SKM-1 (cell line): Measurements from ENCODE around the gene MALT1.
"Not testable (repeated sequence)": the region's sequence is repeated elsewhere in the genome, so short reads cannot be mapped to it uniquely, and the experiment has no call there.

Experiments
- DNase-seq: peaks from one replicate; lab custom pipeline; 2025; ENCODE audit not compliant: unreplicated experiment; lab: John Stamatoyannopoulos, UW

MALT1 gene

GRCh38 chr18:58653144-58653722 is 18.0 kb upstream of the MALT1 start:
- DNase-seq: not testable (repeated sequence)

GRCh38 chr18:58653814-58654509 is 17.3 kb upstream of the MALT1 start:
- DNase-seq: no peak

GRCh38 chr18:58654896-58655614 is 16.2 kb upstream of the MALT1 start:
- no peak for DNase-seq

DNA sequence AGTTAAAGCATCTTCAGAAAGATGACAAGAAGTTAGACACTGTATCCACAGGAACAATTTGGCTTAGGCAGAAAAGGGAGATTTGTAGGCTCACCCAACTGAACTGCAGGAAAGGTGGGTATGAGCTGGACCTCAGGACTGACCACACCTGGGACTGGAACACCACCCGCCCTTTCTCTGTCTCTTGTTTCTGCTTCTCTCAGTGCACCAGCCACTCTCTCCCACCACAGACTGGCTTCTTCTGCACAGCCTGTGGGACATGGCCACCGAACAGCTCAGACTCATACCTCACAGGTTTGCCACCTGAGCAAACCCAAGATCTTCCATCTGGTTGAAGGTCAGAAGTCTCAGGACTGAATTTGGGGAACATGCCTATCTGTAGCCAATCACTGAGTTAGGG is 14.2 kb upstream of the MALT1 start:
- no peak for DNase-seq

GRCh38 chr18:58657494-58657893 is 13.8 kb upstream of the MALT1 start:
- no peak for DNase-seq

- DNase-seq: no peak
Observed at GRCh38 chr18:58659691-58660090, 11.6 kb upstream of the MALT1 start.

DNA sequence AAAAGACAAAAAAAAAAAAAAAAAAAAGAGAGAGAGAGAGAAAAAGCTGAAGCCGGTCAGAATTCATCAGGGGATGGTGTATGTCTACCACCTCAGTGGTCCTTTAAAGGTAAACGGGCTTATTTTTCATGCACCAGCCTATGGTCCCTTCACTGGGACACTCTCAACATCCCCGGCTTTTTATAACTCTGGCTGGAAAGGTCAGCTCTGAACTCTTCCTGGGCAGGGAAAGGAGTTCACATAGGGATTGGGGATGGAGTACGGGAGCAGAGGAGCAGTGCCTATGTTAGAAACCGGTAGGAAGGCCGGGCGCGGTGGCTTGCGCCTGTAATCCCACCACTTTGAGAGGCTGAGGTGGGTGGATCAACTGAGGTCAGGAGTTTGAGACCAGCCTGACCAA is 10.3 kb upstream of the MALT1 start:
- no peak for DNase-seq

GRCh38 chr18:58661423-58661822 is 9.8 kb upstream of the MALT1 start:
- DNase-seq: no peak

DNA sequence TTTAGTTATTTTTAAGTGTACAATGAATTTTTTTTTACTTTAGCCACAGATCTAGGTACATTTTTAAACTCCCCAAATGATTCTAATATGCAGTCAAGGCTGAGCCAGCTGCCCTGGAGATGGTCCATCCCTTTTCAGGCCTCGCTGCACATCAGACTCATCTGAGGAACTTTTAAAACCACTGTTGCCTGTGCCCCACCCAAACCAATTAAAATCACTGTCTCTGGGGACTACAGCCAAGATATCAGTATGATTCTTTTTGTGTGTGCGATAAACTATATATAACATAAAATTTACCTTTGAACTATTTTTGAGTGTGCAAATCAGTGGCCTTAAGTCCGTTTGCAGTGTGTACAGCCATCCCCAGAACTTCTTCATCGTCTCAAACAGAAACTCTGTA is 9.1 kb upstream of the MALT1 start:
- no peak for DNase-seq

- DNase-seq: no peak
Observed at GRCh38 chr18:58666176-58666575, 5.1 kb upstream of the MALT1 start.

- no peak for DNase-seq
Observed at GRCh38 chr18:58668211-58668610, 3.1 kb upstream of the MALT1 start.

GRCh38 chr18:58668897-58669296 is 2.4 kb upstream of the MALT1 start:
- no peak for DNase-seq

DNA sequence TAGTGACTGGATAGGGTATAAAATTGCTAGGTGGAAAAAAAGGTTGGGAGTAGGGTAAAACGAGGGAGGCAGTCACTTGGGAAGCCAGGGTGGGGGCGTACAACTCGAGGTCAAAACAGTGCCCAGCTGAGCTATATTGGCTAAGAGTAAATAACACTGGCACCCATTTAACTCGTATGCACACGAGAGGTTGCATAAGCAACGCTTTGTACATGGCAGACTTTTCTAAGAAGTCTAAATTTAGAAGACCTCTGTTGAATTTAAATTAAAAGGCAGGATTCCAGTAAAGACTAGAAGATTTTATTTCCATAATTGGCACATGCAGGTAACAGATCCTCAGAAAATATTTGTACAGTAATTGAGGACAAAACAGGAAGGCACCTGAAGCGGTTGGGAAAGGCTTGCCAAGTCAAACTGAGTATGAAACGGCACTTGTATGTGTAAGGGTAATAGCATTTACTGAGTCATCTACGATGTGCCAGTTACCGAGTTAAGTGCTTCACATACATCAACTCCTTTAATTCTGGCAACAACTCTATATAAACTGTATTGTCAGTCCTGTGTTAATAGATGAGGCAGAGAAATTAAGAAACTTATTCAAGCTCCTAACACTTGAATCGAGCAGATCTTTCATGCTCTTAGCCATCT is 1.4 kb upstream of the MALT1 start:
- DNase-seq: no peak

GRCh38 chr18:58670404-58671110 is 708 bp upstream of the MALT1 start:
- DNase-seq: peak; percentile 90

DNA sequence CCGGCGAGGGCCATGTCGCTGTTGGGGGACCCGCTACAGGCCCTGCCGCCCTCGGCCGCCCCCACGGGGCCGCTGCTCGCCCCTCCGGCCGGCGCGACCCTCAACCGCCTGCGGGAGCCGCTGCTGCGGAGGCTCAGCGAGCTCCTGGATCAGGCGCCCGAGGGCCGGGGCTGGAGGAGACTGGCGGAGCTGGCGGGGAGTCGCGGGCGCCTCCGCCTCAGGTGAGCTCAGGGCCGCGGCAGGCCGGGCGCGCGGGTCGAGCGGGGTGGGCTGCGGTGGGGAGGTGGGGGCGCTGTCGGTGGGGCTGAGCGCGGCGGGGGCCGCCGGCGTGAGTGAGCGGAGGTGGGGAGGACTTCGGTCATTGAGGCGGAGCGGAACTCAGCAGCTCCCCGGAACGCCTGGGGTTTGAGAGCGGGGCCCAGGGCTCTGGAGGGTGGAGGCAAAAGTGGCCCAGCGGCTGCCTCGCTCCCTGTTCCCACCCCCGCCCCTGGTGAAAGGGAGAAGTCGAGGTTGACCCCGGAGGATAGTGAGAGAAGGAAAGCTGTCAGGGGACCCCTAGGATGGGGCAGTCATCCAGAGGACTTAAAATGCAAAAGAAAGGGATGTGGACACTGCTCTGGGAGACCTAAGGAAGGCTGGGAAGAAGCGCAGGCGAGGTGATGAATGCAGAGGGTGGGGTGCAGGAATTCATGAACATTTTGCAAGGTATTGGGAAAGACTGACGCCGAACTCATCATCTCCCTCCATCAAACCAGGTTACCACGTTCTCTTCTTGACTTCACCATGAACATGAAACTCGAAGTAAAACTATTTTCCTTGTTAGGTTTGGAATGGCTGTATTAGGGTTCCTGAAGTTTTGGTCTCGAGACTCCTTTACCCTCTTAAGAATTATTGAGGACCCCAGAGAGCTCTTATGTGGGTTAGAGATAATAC is 633 bp downstream of the MALT1 start:
- no peak for DNase-seq

DNA sequence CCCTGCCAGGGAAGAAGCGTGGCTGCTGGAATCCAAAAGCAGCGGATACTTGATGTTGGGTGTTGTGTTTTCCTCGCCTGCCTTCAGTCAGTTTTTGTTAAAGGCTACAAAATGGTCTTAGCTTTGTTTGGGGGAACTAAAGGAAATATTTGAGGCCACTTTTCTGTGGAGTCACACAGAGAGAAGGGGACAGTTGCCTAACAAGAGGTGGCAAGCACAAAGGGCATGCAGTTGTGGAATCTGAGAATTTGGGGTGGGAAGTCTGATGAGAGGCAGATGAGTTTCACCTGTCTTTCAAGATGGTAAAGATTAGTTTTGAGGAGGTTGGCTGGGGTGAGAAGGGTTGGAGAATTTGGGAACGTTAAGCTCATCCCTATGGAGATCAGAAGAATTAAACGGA is 2.9 kb downstream of the MALT1 start:
- no peak for DNase-seq

DNA sequence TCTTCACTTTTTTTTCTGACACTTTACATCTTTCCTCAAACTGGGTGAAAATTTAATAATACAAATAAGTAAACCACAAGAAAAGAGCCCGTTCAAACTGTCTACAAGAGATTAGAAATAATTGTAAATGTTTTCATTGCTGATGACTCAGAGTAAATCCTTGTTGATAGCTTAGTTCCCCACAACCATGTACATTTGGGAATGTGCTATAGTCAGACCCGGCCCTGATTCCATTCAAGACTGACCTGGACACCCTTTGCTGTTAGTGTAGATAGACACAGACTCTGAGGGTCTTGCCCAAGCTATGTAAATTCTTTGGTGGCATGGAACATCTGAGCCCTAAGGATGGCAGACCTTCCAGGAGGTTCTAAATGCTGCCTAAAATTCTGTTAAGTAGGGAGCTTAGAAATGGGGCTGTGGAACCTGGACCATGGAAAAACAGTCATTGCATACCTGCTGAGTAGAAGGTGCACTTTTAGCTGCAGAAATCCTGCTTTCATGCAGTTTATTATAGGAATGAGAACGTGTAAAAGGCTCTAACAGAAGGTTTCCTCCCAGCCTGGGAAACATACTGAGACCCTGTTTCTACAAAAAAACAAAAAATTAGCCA is 3.7 kb downstream of the MALT1 start:
- DNase-seq: no peak

- DNase-seq: no peak
Observed at GRCh38 chr18:58676270-58676669, 5.0 kb downstream of the MALT1 start.

DNA sequence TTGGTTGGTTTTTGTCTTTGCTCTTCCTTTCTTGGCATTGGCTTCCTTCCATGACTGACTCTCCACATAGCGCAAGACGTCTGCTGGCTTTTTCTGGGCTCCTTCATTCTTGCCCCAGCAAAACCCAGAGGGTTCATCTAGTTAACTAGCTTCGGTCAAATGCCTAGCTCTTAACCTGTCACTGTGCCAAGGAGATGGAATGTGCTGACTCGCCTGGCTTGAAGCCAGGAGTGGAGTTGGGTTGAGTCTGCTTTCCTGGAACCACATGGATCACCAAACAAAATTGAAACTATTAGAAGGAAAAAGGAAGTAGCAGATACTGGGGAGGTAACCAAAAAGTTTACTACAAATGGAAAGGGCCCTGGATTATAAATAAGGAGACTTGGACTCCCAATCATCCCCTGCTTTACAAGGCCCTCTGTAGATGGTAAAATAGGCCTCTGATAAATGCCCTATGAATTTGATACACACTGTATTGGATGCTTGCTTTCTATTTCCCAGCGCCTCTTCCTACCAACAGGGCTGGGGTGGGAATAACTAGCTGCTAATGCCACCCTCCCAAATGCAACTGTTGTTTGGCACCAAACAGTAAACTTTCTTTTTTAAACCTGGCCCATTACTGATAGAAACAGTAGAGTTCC is 11.3 kb downstream of the MALT1 start:
- DNase-seq: no peak
